H9 (cell line): ENCODE measurements around the gene ADAM33. TPM values are rescaled to one million over a fixed set of nuclear protein-coding genes. Genes with fewer than 3 reads are reported as not detected.

Experiments
- DNase-seq: peaks from one replicate; pipeline ENCODE4 v3.0.0-alpha.2; 2017
- H2AFZ ChIP-seq: one replicate; pipeline ENCODE4 v1.6.1; 2013; ENCODE audit warnings: mild to moderate bottlenecking, low read length, control low read depth, moderate library complexity
- H2AK5ac ChIP-seq: 2 replicates; pipeline ENCODE4 v1.6.1; 2013; ENCODE audit warnings: low read length, control low read depth, mixed read lengths; ENCODE audit not compliant: insufficient read length
- H2BK120ac ChIP-seq: one replicate; pipeline ENCODE4 v1.6.1; 2013; ENCODE audit warnings: low read depth, mild to moderate bottlenecking, low read length, control low read depth, inconsistent platforms; ENCODE audit not compliant: poor library complexity, severe bottlenecking
- H2BK12ac ChIP-seq: 2 replicates; pipeline ENCODE4 v1.6.1; 2013; ENCODE audit warnings: low read length, control low read depth, mixed read lengths, low read depth; ENCODE audit not compliant: insufficient read length
- H2BK15ac ChIP-seq: 2 replicates; pipeline ENCODE4 v1.6.1; 2013; ENCODE audit warnings: low read depth, low read length, control low read depth
- H2BK20ac ChIP-seq: one replicate; pipeline ENCODE4 v1.6.1; 2013; ENCODE audit warnings: low read depth, mild to moderate bottlenecking, low read length, control low read depth, inconsistent platforms; ENCODE audit not compliant: poor library complexity, severe bottlenecking
- H2BK5ac ChIP-seq: 2 replicates; pipeline ENCODE4 v1.6.1; 2013; ENCODE audit warnings: low read length, control low read depth, mixed read lengths; ENCODE audit not compliant: insufficient read length
- H3K14ac ChIP-seq: 2 replicates; pipeline ENCODE4 v1.6.1; 2013; ENCODE audit warnings: low read length, control low read depth; ENCODE audit not compliant: insufficient read depth
- H3K18ac ChIP-seq: 2 replicates; pipeline ENCODE4 v1.6.1; 2013; ENCODE audit warnings: low read depth, mild to moderate bottlenecking, mixed read lengths, low read length, control low read depth; ENCODE audit not compliant: insufficient read length
- H3K23ac ChIP-seq: 2 replicates; pipeline ENCODE4 v1.6.1; 2013; ENCODE audit warnings: low read length, control low read depth, mixed read lengths, low read depth; ENCODE audit not compliant: insufficient read length
- H3K23me2 ChIP-seq: 2 replicates; pipeline ENCODE4 v1.6.1; 2013; ENCODE audit warnings: low read depth, mild to moderate bottlenecking, mixed read lengths, low read length, control low read depth; ENCODE audit not compliant: insufficient read length, poor library complexity, severe bottlenecking
- H3K27ac ChIP-seq: 2 replicates; pipeline ENCODE4 v1.5.1; 2013; ENCODE audit warnings: low read length, control low read depth, mixed read lengths, low read depth; ENCODE audit not compliant: insufficient read length
- H3K27me3 ChIP-seq: 2 replicates; pipeline ENCODE4 v1.6.1; 2013; ENCODE audit warnings: low read length, control low read depth, inconsistent platforms; ENCODE audit not compliant: insufficient read depth
- H3K4ac ChIP-seq: 2 replicates; pipeline ENCODE4 v1.6.1; 2013; ENCODE audit warnings: low read depth, mild to moderate bottlenecking, control low read depth, inconsistent platforms, low read length, moderate library complexity
- H3K4me1 ChIP-seq: 2 replicates; pipeline ENCODE4 v1.6.1; 2013; ENCODE audit warnings: low read length, control low read depth, inconsistent platforms; ENCODE audit not compliant: insufficient read depth
- H3K4me2 ChIP-seq: 2 replicates; pipeline ENCODE4 v1.6.1; 2013; ENCODE audit warnings: low read length, control low read depth, mixed read lengths; ENCODE audit not compliant: insufficient read length, insufficient read depth
- H3K56ac ChIP-seq: 2 replicates; pipeline ENCODE4 v1.6.1; 2013; ENCODE audit warnings: low read depth, mild to moderate bottlenecking, mixed read lengths, low read length, control low read depth; ENCODE audit not compliant: insufficient read length
- H3K79me1 ChIP-seq: 2 replicates; pipeline ENCODE4 v1.6.1; 2013; ENCODE audit warnings: low read depth, mild to moderate bottlenecking, moderate library complexity, low read length, control low read depth, inconsistent platforms; ENCODE audit not compliant: insufficient read depth, poor library complexity, severe bottlenecking
- H3K79me2 ChIP-seq: 2 replicates; pipeline ENCODE4 v1.6.1; 2013; ENCODE audit warnings: low read length, control low read depth, inconsistent platforms; ENCODE audit not compliant: insufficient read depth
- H3K9ac ChIP-seq: 2 replicates; pipeline ENCODE4 v1.6.1; 2013; ENCODE audit warnings: low read length, control low read depth, mixed read lengths; ENCODE audit not compliant: insufficient read length; ENCODE audit errors: extremely low read depth
- H3K9me3 ChIP-seq: one replicate; pipeline ENCODE4 v1.6.1; 2013; ENCODE audit warnings: low read depth, low read length, inconsistent platforms; ENCODE audit not compliant: control insufficient read depth
- H3T11ph ChIP-seq: one replicate; pipeline ENCODE4 v1.6.1; 2013; ENCODE audit warnings: mild to moderate bottlenecking, low read length, control low read depth, inconsistent platforms
- H4K20me1 ChIP-seq: one replicate; pipeline ENCODE4 v1.6.1; 2013; ENCODE audit not compliant: control insufficient read depth, insufficient read length, insufficient read depth
- H4K5ac ChIP-seq: 2 replicates; pipeline ENCODE4 v1.6.1; 2013; ENCODE audit warnings: low read depth, mild to moderate bottlenecking, mixed read lengths, low read length, control low read depth; ENCODE audit not compliant: insufficient read length
- H4K8ac ChIP-seq: replicated peaks from 2 replicates; pipeline ENCODE4 v1.6.1; 2013; ENCODE audit warnings: low read length, control low read depth, mixed read lengths, low read depth; ENCODE audit not compliant: insufficient read length
- H4K91ac ChIP-seq: 2 replicates; pipeline ENCODE4 v1.6.1; 2013; ENCODE audit warnings: low read depth, mild to moderate bottlenecking, moderate library complexity, mixed read lengths, low read length, control low read depth; ENCODE audit not compliant: insufficient read length
- H3K27ac Mint-ChIP-seq, 3 experiments: 2 replicates in 2 of 3; 3 replicates in 1 of 3; pipeline ENCODE4 v1.8.0; 2020 to 2021; ENCODE audit warnings: mixed read lengths in 3 of 3, mild to moderate bottlenecking in 1 of 3, moderate library complexity in 1 of 3
- H3K27me3 Mint-ChIP-seq: 2 replicates; pipeline ENCODE4 v1.8.0; 2021; ENCODE audit warnings: low read depth, mild to moderate bottlenecking, moderate library complexity, mixed read lengths
- H3K36me3 Mint-ChIP-seq, 3 experiments: 2 replicates in 2 of 3; 3 replicates in 1 of 3; pipeline ENCODE4 v1.8.0; 2020 to 2021; ENCODE audit warnings: low read depth in 3 of 3, mixed read lengths in 3 of 3; ENCODE audit not compliant: insufficient read depth in 1 of 3
- H3K4me1 Mint-ChIP-seq, 2 experiments: 2 replicates each; pipeline ENCODE4 v1.8.0; 2020; ENCODE audit warnings: mixed read lengths in 2 of 2
- H3K4me3 Mint-ChIP-seq, 2 experiments: 2 replicates in 1 of 2; 3 replicates in 1 of 2; pipeline ENCODE4 v1.8.0; 2020 to 2021; ENCODE audit warnings: mild to moderate bottlenecking in 2 of 2, mixed read lengths in 2 of 2, moderate library complexity in 1 of 2
- H3K9me3 Mint-ChIP-seq, 2 experiments: 2 replicates in 1 of 2; 3 replicates in 1 of 2; pipeline ENCODE4 v1.8.0; 2020; ENCODE audit warnings: mild to moderate bottlenecking in 2 of 2, mixed read lengths in 2 of 2, moderate library complexity in 1 of 2
- CTCF ChIP-seq: fragments of 200-600 bp; sonication (generic); conservative IDR thresholded peaks from 3 replicates; pipeline ENCODE4 v1.8.0; 2021; ENCODE audit warnings: antibody characterized with exemption, mild to moderate bottlenecking
- WGBS: extraction: QIAGEN DNeasy Blood & Tissue Kit; methylation state at CpG from one replicate; pipeline ENCODE4 v1.1.7; 2013; ENCODE audit warnings: missing lambda C conversion rate, low lambda C conversion rate, mixed read lengths; ENCODE audit not compliant: insufficient read length; ENCODE audit errors: extremely low coverage; 5-methylcytosine and 5-hydroxymethylcytosine counted together
- total RNA-seq: library from RNA; stranded (reverse); gene quantifications from 2 replicates; pipeline ENCODE4 v1.2.1, GENCODE V29; 2021

Gene ADAM33
- total RNA-seq, 1 experiment from 2014 or later, result 4.0 TPM

GRCh38 chr20:3628502-3629314 lies 53.1 kb downstream of the ADAM33 start:
- Histone ChIP-seq H3K23ac (no peak overlapping the region), H4K8ac (no peak overlapping the region), H3K4me1 (peaks cover 6% of the 10 kb centered on the region; the same call in 1 of the 2 replicates), H2BK15ac (no peak overlapping the region), H3K14ac (no peak overlapping the region), H3K4ac (no peak overlapping the region), H3K18ac (no peak overlapping the region), H3K9me3 (no peaks in the 10 kb centered on the region), H2BK120ac (no peak overlapping the region), H2AK5ac (no peak overlapping the region), H3T11ph (no peak overlapping the region), H3K23me2 (no peaks in the 10 kb centered on the region), H2AFZ (no peak overlapping the region), H2BK20ac (no peak overlapping the region), H3K27ac (no peak overlapping the region), H2BK5ac (no peak overlapping the region), H3K79me2 (no peaks in the 10 kb centered on the region), H4K20me1 (no peaks in the 10 kb centered on the region), H3K4me2 (no peak overlapping the region), H3K27me3 (no peaks in the 10 kb centered on the region), H4K5ac (no peak overlapping the region), H3K9ac (no peak overlapping the region), H3K79me1 (no peaks in the 10 kb centered on the region), H4K91ac (no peak overlapping the region), H3K56ac (no peak overlapping the region), H2BK12ac (no peak overlapping the region)
- H3K36me3 Mint-ChIP-seq, result peaks cover 0 to 11% (median 7%) of the 10 kb centered on the region in 3 experiments; a peak in 4 of 7 replicates
- no peaks in the 10 kb centered on the region for H3K9me3 Mint-ChIP-seq
- peaks cover 25% of the 10 kb centered on the region in 2 experiments for H3K4me1 Mint-ChIP-seq
- no CpG with 5 or more reads among the region's 16 CpGs for WGBS
- peak overlapping the region in 1 of 3 experiments; percentile 1; a peak in 1 of 7 replicates for H3K27ac Mint-ChIP-seq
- no peaks in the 10 kb centered on the region for H3K27me3 Mint-ChIP-seq
- H3K4me3 Mint-ChIP-seq, result no peak overlapping the region
- no peak for DNase-seq
- TF ChIP-seq CTCF, result no peak
